LNCAP (cell line): ENCODE measurements around the gene ZNF70.

Source experiments
- TF ChIP-seq, protein P1 (sequence below): fragments of 450-650 bp; IDR thresholded peaks from 2 replicates; pipeline ENCODE4 v1.5.1; 2017; ENCODE audit warnings: mild to moderate bottlenecking

The ZNF70 gene

GRCh38 chr22:23709107-23709506, 41.8 kb downstream of the ZNF70 start:
- TF ChIP-seq, protein P1, sequence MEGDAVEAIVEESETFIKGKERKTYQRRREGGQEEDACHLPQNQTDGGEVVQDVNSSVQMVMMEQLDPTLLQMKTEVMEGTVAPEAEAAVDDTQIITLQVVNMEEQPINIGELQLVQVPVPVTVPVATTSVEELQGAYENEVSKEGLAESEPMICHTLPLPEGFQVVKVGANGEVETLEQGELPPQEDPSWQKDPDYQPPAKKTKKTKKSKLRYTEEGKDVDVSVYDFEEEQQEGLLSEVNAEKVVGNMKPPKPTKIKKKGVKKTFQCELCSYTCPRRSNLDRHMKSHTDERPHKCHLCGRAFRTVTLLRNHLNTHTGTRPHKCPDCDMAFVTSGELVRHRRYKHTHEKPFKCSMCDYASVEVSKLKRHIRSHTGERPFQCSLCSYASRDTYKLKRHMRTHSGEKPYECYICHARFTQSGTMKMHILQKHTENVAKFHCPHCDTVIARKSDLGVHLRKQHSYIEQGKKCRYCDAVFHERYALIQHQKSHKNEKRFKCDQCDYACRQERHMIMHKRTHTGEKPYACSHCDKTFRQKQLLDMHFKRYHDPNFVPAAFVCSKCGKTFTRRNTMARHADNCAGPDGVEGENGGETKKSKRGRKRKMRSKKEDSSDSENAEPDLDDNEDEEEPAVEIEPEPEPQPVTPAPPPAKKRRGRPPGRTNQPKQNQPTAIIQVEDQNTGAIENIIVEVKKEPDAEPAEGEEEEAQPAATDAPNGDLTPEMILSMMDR: no peak

DNA sequence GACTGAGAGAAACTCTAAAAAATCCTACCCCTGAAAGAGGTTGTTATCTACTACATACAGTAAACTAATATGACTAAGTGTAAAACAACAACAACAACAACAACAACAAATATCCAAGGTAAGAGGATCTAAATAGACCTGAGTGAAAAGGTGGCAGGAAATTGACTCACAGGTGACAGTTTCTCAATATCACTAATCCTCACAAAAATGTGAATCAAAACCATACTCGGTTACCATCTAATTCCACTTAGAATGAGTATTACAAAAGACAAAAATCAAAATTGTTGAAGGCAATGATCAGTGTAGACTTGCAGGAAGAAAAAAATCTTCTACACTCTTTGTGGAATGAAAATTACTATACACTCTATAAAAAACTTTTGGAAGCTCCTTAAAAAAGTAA, 42.6 kb downstream of the ZNF70 start:
- TF ChIP-seq, protein P1: no peak

DNA sequence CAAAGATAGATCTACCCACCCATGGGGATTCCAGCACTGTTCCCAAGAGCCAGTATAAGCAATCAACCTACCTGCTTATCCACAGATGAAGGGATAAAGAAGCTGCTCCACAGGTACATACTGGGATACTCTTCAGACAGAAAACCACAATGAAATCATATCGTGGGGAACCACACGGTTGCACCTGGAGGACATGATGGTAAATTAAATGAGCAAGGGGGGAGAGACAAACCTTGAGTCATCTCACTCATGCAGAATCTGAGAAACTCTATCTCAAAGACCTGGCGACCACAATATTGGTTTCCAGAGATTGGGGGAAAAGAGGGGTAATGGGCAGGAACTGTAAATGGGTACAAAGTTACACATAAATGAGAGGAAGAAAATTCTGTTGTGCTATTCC, 45.6 kb downstream of the ZNF70 start:
- TF ChIP-seq, protein P1: no peak

- TF ChIP-seq, protein P1: no peak
These were observed 46.1 kb downstream of the ZNF70 start for GRCh38 chr22:23704829-23705228.

DNA sequence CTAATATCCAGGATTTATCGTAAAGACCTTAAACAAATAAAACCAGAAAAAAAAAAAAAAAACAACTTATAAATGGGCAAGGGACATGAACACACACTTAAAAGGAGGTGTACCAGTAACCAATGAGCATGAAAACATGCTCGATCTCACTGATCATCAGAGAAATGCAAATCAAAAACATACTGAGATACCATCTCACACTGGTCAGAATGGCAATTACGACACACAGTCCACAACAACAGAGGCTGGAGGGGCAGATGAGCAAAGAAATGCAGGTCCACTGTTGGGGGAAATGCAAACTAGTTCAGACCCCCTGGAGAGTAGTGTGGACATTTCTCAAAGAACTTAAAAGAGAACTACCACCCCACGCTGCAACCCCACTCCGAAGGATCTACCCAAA, 46.9 kb downstream of the ZNF70 start:
- TF ChIP-seq, protein P1: no peak

DNA sequence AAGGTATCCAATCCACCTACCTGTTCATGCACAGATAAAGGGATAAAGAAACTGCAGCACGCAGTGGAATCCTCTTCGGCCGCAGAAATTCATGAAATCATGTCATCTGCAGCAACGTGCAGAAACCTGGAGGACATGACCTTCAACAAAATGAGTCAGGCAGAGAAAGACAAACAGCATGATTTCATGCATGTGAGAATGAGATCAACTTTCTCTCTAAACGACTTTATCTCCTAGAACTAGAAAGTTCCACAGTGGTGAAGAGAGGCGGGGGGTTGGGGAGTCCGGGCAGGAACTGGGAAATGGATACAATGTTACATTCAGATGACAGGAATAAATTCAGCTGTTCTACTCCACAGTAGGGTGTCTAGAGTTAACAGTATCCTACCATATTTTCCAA, 50.2 kb downstream of the ZNF70 start:
- TF ChIP-seq, protein P1: no peak

GRCh38 chr22:23698673-23699235, 52.2 kb downstream of the ZNF70 start:
- TF ChIP-seq, protein P1: no peak

GRCh38 chr22:23698094-23698493, 52.8 kb downstream of the ZNF70 start:
- TF ChIP-seq, protein P1: no peak
